ENCODE results near the gene SRSF4. TPM values are rescaled to one million over a fixed set of nuclear protein-coding genes. Genes with fewer than 3 reads are reported as not detected.

SRSF4 gene
- 10 to 100 TPM; 40.4 to 54.6 (median 49.0) TPM for total RNA-seq
- polyA plus RNA-seq: 10 to 100 TPM; 41.6 to 53.2 TPM
- long read RNA-seq, donor 1, transcript SRSF4-201 (6 exons, 2,387 nt): major isoform, 126 of 148 reads
- long read RNA-seq, donor 1, partial matches to known transcripts: 3 of 148 reads
- long read RNA-seq, donor 1, other reads (novel, unspliced or antisense): 17 of 148 reads
- long read RNA-seq, donor 2, transcript SRSF4-202 (5 exons, 1,264 nt): minor isoform, 7 of 357 reads
- long read RNA-seq, donor 2, transcript SRSF4-201 (6 exons, 2,387 nt): major isoform, 326 of 357 reads
- long read RNA-seq, donor 2, partial matches to known transcripts: 10 of 357 reads
- long read RNA-seq, donor 2, other reads (novel, unspliced or antisense): 14 of 357 reads
- long read RNA-seq, donor 3, transcript SRSF4-201 (6 exons, 2,387 nt): major isoform, 147 of 165 reads
- long read RNA-seq, donor 3, transcript SRSF4-202 (5 exons, 1,264 nt): minor isoform, 6 of 165 reads
- long read RNA-seq, donor 3, partial matches to known transcripts: 1 of 165 reads
- long read RNA-seq, donor 3, other reads (novel, unspliced or antisense): 11 of 165 reads

DNA sequence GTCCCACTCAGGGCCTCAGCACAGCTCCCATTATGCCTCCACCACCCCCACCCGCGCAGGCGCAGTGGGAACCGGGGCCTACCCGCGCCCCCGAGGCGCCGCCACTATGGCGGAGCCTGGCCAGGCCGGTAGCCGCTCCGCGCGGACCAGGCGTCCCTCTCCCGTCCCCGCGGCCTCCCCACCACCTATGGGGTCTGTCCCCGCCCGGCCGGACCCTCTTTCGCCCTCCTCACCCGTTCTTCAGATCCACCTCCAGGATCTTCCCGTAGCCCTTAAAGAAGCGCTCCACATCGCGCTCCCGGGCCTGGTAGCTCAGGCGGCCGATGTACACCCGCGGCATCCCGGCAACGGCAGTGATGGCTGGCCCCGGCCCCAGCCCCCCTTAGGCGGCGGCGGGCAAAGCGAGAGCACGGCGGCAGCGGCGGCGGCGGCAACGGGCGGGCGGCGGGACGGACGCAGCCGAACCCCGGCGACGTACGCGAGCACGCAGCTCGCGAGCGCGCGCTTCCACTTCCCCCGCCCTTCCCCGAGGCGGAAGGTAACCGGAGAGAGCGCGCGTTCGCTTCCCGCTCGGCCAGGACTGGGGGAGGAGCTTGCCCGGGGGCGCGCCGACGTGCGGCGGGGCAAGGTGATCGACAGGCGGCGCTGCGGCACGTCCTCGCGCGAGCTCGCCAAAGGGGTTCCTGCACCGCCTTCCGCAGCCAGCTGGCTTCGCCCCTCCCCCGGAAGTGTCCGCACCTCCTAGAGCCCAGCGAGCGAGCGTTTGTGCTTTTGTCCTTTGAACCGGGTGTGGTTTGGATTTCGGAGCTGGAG is at the start of gene SRSF4:
Gene SRSF4 (minus strand): TSS at position 488 of the 813 bp plus-strand sequence. CDS start 148 bp downstream, at position 340.
- Histone ChIP-seq H3K9me3 (no peaks in the 10 kb centered on the region), H3K4me3 (peak within 1 kb of the TSS; percentile 74 to 100 (median 98)), H3K27me3 (no peaks in the 10 kb centered on the region), H3K36me3 (peaks cover 0 to 17% (median 10%) of the 10 kb centered on the region in 9 donors), H3K4me1 (peaks cover 11 to 51% (median 45%) of the 10 kb centered on the region in 12 donors), H3K27ac (peak within 1 kb of the TSS; percentile 85 to 100 (median 100))
- ATAC-seq (peak; percentile 92 to 97 (median 96)), DNase-seq (peak; percentile 99 to 100 (median 99))
- WGBS, 4 donors: 0 to 1% (median 1%) methylated on average over 78 to 100 of the region's 100 CpGs
- intact Hi-C loops (cut with DNase I): loop anchor here in 4 of 10 donors (1.0 to 5.0 kb wide), 6 partner anchors 22 to 539 kb away; partner anchors contain the start of genes TMEM200B (in 2 of the 4), TAF12 (in 1 of the 4) and YTHDF2 (in 1 of the 4)
- TF ChIP-seq, protein P1, sequence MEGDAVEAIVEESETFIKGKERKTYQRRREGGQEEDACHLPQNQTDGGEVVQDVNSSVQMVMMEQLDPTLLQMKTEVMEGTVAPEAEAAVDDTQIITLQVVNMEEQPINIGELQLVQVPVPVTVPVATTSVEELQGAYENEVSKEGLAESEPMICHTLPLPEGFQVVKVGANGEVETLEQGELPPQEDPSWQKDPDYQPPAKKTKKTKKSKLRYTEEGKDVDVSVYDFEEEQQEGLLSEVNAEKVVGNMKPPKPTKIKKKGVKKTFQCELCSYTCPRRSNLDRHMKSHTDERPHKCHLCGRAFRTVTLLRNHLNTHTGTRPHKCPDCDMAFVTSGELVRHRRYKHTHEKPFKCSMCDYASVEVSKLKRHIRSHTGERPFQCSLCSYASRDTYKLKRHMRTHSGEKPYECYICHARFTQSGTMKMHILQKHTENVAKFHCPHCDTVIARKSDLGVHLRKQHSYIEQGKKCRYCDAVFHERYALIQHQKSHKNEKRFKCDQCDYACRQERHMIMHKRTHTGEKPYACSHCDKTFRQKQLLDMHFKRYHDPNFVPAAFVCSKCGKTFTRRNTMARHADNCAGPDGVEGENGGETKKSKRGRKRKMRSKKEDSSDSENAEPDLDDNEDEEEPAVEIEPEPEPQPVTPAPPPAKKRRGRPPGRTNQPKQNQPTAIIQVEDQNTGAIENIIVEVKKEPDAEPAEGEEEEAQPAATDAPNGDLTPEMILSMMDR (IDR thresholded peaks at IDR 0.05): peak; percentile 57 to 96 (median 84)
- peak in 1 of 2 donors; percentile 87 for TF ChIP-seq POLR2A (IDR thresholded peaks at IDR 0.05)

DNA sequence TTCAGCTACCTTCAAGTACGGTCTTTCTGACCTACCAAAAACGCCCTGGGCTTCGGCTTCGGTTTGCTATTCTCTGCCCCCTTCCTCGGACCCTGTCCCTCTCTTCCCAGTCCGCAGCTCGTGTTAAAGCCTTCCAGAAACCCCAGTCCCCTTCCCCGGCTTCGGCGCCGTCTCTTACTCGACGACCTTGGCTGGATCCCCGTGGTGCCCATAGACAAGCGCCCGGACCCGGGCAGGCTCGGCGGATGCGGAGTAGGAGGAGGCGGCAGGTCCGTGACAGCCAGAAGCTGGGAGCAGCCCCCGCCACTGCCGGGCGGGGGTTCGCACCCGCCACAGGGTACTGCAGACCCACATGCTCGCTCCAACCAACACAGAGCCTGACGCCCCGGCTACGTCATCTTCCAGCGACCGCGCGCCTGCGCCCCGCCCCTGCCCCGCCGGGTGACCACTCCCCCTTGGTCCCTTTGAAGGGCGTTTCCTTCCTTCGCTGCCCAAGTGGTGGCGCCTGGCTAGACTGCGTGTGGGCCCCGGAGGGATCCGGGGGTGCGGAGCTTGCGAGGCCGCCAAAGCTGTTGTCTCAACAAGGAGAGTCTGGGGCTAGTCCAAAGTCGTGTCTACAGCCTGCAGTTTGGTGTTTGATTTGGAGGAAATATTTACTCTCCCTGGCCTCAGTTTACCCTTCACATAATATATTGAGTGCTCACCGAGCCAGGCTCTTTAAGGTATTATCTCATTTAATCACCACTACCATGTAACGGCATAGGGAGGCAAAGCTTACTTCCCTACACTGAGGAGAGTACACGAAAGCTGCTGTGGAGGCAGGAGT is 49.1 kb upstream of the SRSF4 start, which contains the start of gene MECR:
Gene MECR (minus strand): TSS at position 382 of the 826 bp plus-strand sequence. CDS start 28 bp downstream, at position 354.
- 2 to 3% (median 3%) methylated on average over 42 to 52 of the region's 52 CpGs for WGBS, 4 donors
- TF ChIP-seq, protein P1 (IDR thresholded peaks at IDR 0.05): peak in 6 of 12 donors; percentile 11 to 39 (median 26)
- TF ChIP-seq POLR2A (IDR thresholded peaks at IDR 0.05): peak in 1 of 2 donors; percentile 55
- Histone ChIP-seq H3K4me1 (peaks cover 0 to 20% (median 13%) of the 10 kb centered on the region in 12 donors), H3K27ac (peak within 1 kb of the TSS in 11 of 12 donors; percentile 35 to 74 (median 66)), H3K9me3 (no peaks in the 10 kb centered on the region), H3K4me3 (peak within 1 kb of the TSS; percentile 44 to 93 (median 73)), H3K27me3 (peaks cover 0 to 3% (median 0%) of the 10 kb centered on the region in 9 donors), H3K36me3 (peaks cover 0 to 4% (median 0%) of the 10 kb centered on the region in 9 donors)
- DNase-seq (peak; percentile 92 to 97 (median 95)), ATAC-seq (peak; percentile 93 to 99 (median 98))
- intact Hi-C loops (cut with DNase I): loop anchor here in 6 of 10 donors (5.0 to 10.0 kb wide), 8 partner anchors 194 to 1487 kb away; no protein-coding TSS in a partner anchor

DNA sequence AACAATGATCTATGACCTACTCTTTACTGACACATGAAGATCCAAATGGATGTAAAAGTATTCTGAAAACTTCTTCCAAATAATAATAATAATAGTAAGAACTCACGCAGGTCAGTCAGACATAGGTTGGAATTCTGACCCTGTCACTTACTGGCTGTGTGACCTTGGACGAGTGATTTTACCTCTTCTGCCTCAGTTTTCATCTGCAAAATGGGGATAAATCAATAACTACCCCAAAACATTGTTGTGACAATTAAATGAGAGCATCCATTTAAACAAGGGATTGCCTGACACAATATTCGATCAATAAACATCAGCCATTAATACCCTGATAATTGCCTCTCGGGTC is 48.5 kb upstream of the SRSF4 start:
- ATAC-seq (no peak), DNase-seq (no peak)
- H3K36me3 ChIP-seq: peaks cover 0 to 4% (median 0%) of the 10 kb centered on the region in 9 donors
- 10 to 17% (median 15%) methylated on average over 4 of the region's 4 CpGs for WGBS, 4 donors
- H3K27ac ChIP-seq: peak overlapping the region in 9 of 12 donors; percentile 46 to 74 (median 67)
- no peak for TF ChIP-seq POLR2A (IDR thresholded peaks at IDR 0.05)
- TF ChIP-seq, protein P1 (IDR thresholded peaks at IDR 0.05): no peak
- H3K9me3 ChIP-seq: no peaks in the 10 kb centered on the region
- H3K27me3 ChIP-seq: peaks cover 0 to 3% (median 0%) of the 10 kb centered on the region in 9 donors
- H3K4me1 ChIP-seq: peaks cover 0 to 20% (median 13%) of the 10 kb centered on the region in 12 donors
- intact Hi-C loops (cut with DNase I): loop anchor here in 6 of 10 donors (5.0 to 10.0 kb wide), 8 partner anchors 195 to 1487 kb away; no protein-coding TSS in a partner anchor
- H3K4me3 ChIP-seq: peak overlapping the region; percentile 44 to 93 (median 73)
